GM12878 (cell line): ENCODE data around the gene TUBB1. TPM values are rescaled to one million over a fixed set of nuclear protein-coding genes. Genes with fewer than 3 reads are reported as not detected.

Experiments used
- ATAC-seq: fragments of 200-7000 bp; cut with Tn5 transposase; 3 replicates; pipeline ENCODE4 v1.9.1; 2020; ENCODE audit warnings: mild to moderate bottlenecking, moderate library complexity
- BruUV-seq: library from RNA; stranded (reverse); fragments of 400-500 nt; replicated peaks from 2 replicates; lab custom pipeline; 2021; lab: Mats Ljungman, UMichigan
- CTCF ChIA-PET: fragments of 300-600 bp; sonication (Branson Sonifier 250); formaldehyde crosslinking; extraction: SDS; loops from one replicate; lab custom pipeline; 2021; ENCODE audit warnings: inconsistent platforms; lab: Yijun Ruan, JAX
- POLR2A ChIA-PET: fragments of 350-600 bp; formaldehyde crosslinking; extraction: SDS; loops from one replicate; lab custom pipeline; 2021; ENCODE audit warnings: inconsistent platforms; lab: Charles Lee
- RAD21 ChIA-PET: fragments of 300-600 bp; sonication (Branson Sonifier 250); formaldehyde crosslinking; loops from one replicate; lab custom pipeline; 2023; ENCODE audit warnings: antibody characterized with exemption; ENCODE audit not compliant: unreplicated experiment; lab: Charles Lee
- SMC1A ChIA-PET: fragments of 300-600 bp; sonication (Branson Sonifier 250); formaldehyde crosslinking; loops from one replicate; lab custom pipeline; 2023; ENCODE audit not compliant: unreplicated experiment, uncharacterized antibody; lab: Charles Lee
- DNase-seq: peaks from one replicate; pipeline ENCODE4 v3.0.0-alpha.2; 2011; ENCODE audit warnings: low read depth, low spot score
- FAIRE-seq: peaks from 3 replicates; lab custom pipeline; 2011; peaks lifted over from hg19 to GRCh38; lab: Jason Lieb, UNC
- H2AFZ ChIP-seq: 2 replicates; pipeline ENCODE4 v1.6.0; 2011; ENCODE audit warnings: low read depth, low read length, control low read depth; ENCODE audit not compliant: control insufficient read depth
- H3K27ac ChIP-seq: 2 replicates; pipeline ENCODE4 v1.5.1; 2011; ENCODE audit warnings: control low read depth; ENCODE audit not compliant: control insufficient read depth, insufficient read depth
- H3K27me3 ChIP-seq, 2 experiments: replicated peaks in 1 of 2; 2 replicates each; pipeline versions ENCODE4 v1.6.0 to v1.6.1; 2011; ENCODE audit warnings: low read length in 1 of 2; ENCODE audit not compliant: control insufficient read depth in 2 of 2, insufficient read depth in 2 of 2
- H3K36me3 ChIP-seq, 2 experiments: 2 replicates each; pipeline ENCODE4 v1.5.1; 2011; ENCODE audit warnings: low read length in 1 of 2; ENCODE audit not compliant: control insufficient read depth in 2 of 2, insufficient read depth in 2 of 2
- H3K4me1 ChIP-seq: 2 replicates; pipeline ENCODE4 v1.6.1; 2011; ENCODE audit warnings: mild to moderate bottlenecking, low read length, moderate library complexity, mixed read lengths; ENCODE audit not compliant: control insufficient read depth, insufficient read depth
- H3K4me2 ChIP-seq: 2 replicates; pipeline ENCODE4 v1.6.0; 2011; ENCODE audit warnings: control low read depth; ENCODE audit not compliant: control insufficient read depth, insufficient read depth
- H3K4me3 ChIP-seq: fragments of 200-600 bp; sonication (generic); 2 replicates; pipeline ENCODE4 v1.5.1; 2016
- H3K79me2 ChIP-seq: 2 replicates; pipeline ENCODE4 v1.6.0; 2011; ENCODE audit warnings: low read length; ENCODE audit not compliant: control insufficient read depth, insufficient read depth
- H3K9ac ChIP-seq: 2 replicates; pipeline ENCODE4 v1.8.0; 2011; ENCODE audit warnings: low read length, control low read depth, mixed read lengths; ENCODE audit not compliant: control insufficient read depth, insufficient read depth
- H3K9me3 ChIP-seq: replicated peaks from 3 replicates; pipeline ENCODE4 v1.5.1; 2011; ENCODE audit warnings: mild to moderate bottlenecking, low read length; ENCODE audit not compliant: control insufficient read depth, insufficient read depth
- H4K20me1 ChIP-seq: 2 replicates; pipeline ENCODE4 v1.6.0; 2011; ENCODE audit not compliant: control insufficient read depth, insufficient read depth
- CHD4 ChIP-seq: fragments of 200-600 bp; sonication (generic); IDR thresholded peaks from 2 replicates; pipeline ENCODE4 v1.6.1; 2016; ENCODE audit warnings: mild to moderate bottlenecking
- FOXK2 ChIP-seq: fragments of 450-650 bp; IDR thresholded peaks from 2 replicates; pipeline ENCODE4 v1.6.1; 2017; ENCODE audit warnings: mild to moderate bottlenecking, moderate library complexity
- HSF1 ChIP-seq: fragments of 150-350 bp; IDR thresholded peaks from 2 replicates; pipeline ENCODE4 v1.6.1; 2014; ENCODE audit warnings: mild to moderate bottlenecking, low read depth, low read length
- IRF3 ChIP-seq: fragments of 450-650 bp; IDR thresholded peaks from 2 replicates; pipeline ENCODE4 v1.6.1; 2014; ENCODE audit warnings: mild to moderate bottlenecking
- IRF4 ChIP-seq: IDR thresholded peaks from 2 replicates; pipeline ENCODE4 v1.6.1; 2011; ENCODE audit warnings: low read depth, low read length
- MXI1 ChIP-seq: fragments of 150-350 bp; IDR thresholded peaks from 2 replicates; pipeline ENCODE4 v1.6.1; 2011; ENCODE audit warnings: low read depth, mild to moderate bottlenecking, inconsistent platforms, low read length, improper control_type of control experiment
- NFYB ChIP-seq: IDR thresholded peaks from 2 replicates; pipeline ENCODE4 v1.6.1; 2011; ENCODE audit warnings: low read depth, mild to moderate bottlenecking, low read length, improper control_type of control experiment, moderate library complexity; ENCODE audit not compliant: insufficient read depth
- RBBP5 ChIP-seq: fragments of 200-600 bp; sonication (generic); conservative IDR thresholded peaks from 2 replicates; pipeline ENCODE4 v1.6.1; 2016
- SMARCA5 ChIP-seq: fragments of 450-650 bp; IDR thresholded peaks from 2 replicates; pipeline ENCODE4 v1.6.1; 2017; ENCODE audit warnings: mild to moderate bottlenecking
- TBL1XR1 ChIP-seq: IDR thresholded peaks from 2 replicates; pipeline ENCODE4 v1.6.1; 2012; ENCODE audit warnings: low read depth, low read length, improper control_type of control experiment
- ZNF217 ChIP-seq: fragments of 450-650 bp; IDR thresholded peaks from 2 replicates; pipeline ENCODE4 v1.6.1; 2017; ENCODE audit warnings: antibody characterized with exemption, mild to moderate bottlenecking
- ZZZ3 ChIP-seq: IDR thresholded peaks from 2 replicates; pipeline ENCODE4 v1.6.1; 2011; ENCODE audit warnings: low read depth; ENCODE audit not compliant: control insufficient read depth, insufficient read length
- WGBS: methylation state at CpG from one replicate; pipeline ENCODE4 v1.1.6; 2016; ENCODE audit warnings: low lambda C conversion rate; ENCODE audit not compliant: insufficient replicate concordance, insufficient coverage; ENCODE audit errors: missing lambda C conversion rate; 5-methylcytosine and 5-hydroxymethylcytosine counted together
- in situ Hi-C: fragments of 300-500 bp; cut with MboI; formaldehyde crosslinking; loops from 9 replicates; pipeline ENCODE4 v1.14.3; 2018; ENCODE audit warnings: mixed read lengths
- intact Hi-C: fragments of 100-400 bp; cut with micrococcal nuclease; formaldehyde crosslinking; loops from one replicate; pipeline ENCODE4 v1.14.2; 2022; ENCODE audit not compliant: unreplicated experiment
- polyA plus RNA-seq, 11 experiments: library from polyadenylated mRNA; depleted of rRNA in 4 of 11; unstranded in 6 of 11; stranded (reverse) in 5 of 11; fragments of >200 nt; fragmentation: Nextera tagmentation in 4 of 11; fragmentation: Illumina TruSeq in 1 of 11; extraction: Ambion mirVana in 4 of 11; extraction: Trizol in 1 of 11; gene quantifications; 1 replicate in 1 of 11; 2 replicates in 10 of 11; pipeline versions ENCODE4 v1.2.1 to v1.2.3, GENCODE V29; 2011 to 2016; ENCODE audit warnings: inconsistent platforms in 2 of 11, missing spikeins in 2 of 11, low read depth in 1 of 11
- total RNA-seq, 4 experiments: library from RNA; depleted of rRNA in 3 of 4; stranded (reverse); fragments of >200 nt in 3 of 4; fragmentation: Illumina TruSeq in 1 of 4; extraction: Trizol in 1 of 4; gene quantifications; 2 replicates each; pipeline versions ENCODE4 v1.2.1 to v1.2.3, GENCODE V29; 2013 to 2021

TUBB1 gene
- total and polyA plus RNA-seq, 10 of the 15 experiments (the other 5 are each of a cell fraction or from before 2014, with no cell fraction given), result 0.02 to 0.20 (median 0.06) TPM; not detected in 3

GRCh38 chr20:59033616-59034165 is 14.5 kb downstream of the TUBB1 start:
- 96% methylated on average over 2 of the region's 2 CpGs for WGBS
- CTCF ChIA-PET, result interaction anchor here (0.9 to 1.2 kb wide), 2 partner anchors 9 to 164 kb away, joined by 3 read pairs; partner anchors contain the start of gene PRELID3B
- no TSS peak for BruUV-seq
- no peak overlapping the region for H3K4me2 ChIP-seq
- DNase-seq (no peak), FAIRE-seq (no peak), ATAC-seq (no peak)
- H4K20me1 ChIP-seq, result no peaks in the 10 kb centered on the region
- no peak overlapping the region for H3K27ac ChIP-seq
- intact Hi-C loops, result loop anchor here (2.0 to 10.0 kb wide), 4 partner anchors 49 to 379 kb away; partner anchors contain the start of genes NELFCD and STX16
- peaks cover 10 to 25% of the 10 kb centered on the region in 2 experiments for H3K36me3 ChIP-seq
- H3K79me2 ChIP-seq, result peaks cover 60% of the 10 kb centered on the region
- no peaks in the 10 kb centered on the region for H3K9me3 ChIP-seq
- no peak overlapping the region for H2AFZ ChIP-seq
- H3K4me1 ChIP-seq, result no peaks in the 10 kb centered on the region; the same call in 1 of the 2 replicates
- RAD21 ChIA-PET, result interaction anchor here (1.7 to 2.5 kb wide), 3 partner anchors 16 to 55 kb away, joined by 4 to 11 read pairs (median 10); no protein-coding TSS in a partner anchor
- in situ Hi-C loops, result no loop called here
- TF ChIP-seq MXI1 (no peak), CHD4 (no peak), ZNF217 (no peak), IRF3 (no peak)
- H3K27me3 ChIP-seq, result no peaks in the 10 kb centered on the region
- H3K9ac ChIP-seq, result no peak overlapping the region
- POLR2A ChIA-PET, result interaction anchor here (1.2 to 6.0 kb wide), 3 partner anchors 9 to 130 kb away, joined by 3 to 40 read pairs (median 6); partner anchors contain the start of gene PRELID3B
- H3K4me3 ChIP-seq, result no peak overlapping the region
- SMC1A ChIA-PET, result interaction anchor here (0.8 to 1.5 kb wide), 3 partner anchors 8 to 149 kb away, joined by 3 to 8 read pairs (median 5); no protein-coding TSS in a partner anchor

- DNase-seq (no peak), FAIRE-seq (no peak), ATAC-seq (no peak)
- no peaks in the 10 kb centered on the region for H3K27me3 ChIP-seq
- no peak overlapping the region for H3K4me3 ChIP-seq
- H3K36me3 ChIP-seq, result peaks cover 9 to 28% of the 10 kb centered on the region in 2 experiments
- RAD21 ChIA-PET, result no interaction called here
- H3K79me2 ChIP-seq, result peaks cover 60% of the 10 kb centered on the region
- H2AFZ ChIP-seq, result no peak overlapping the region
- CTCF ChIA-PET, result no interaction called here
- no TSS peak for BruUV-seq
- POLR2A ChIA-PET, result no interaction called here
- H4K20me1 ChIP-seq, result no peaks in the 10 kb centered on the region; the same call in 1 of the 2 replicates
- no peak overlapping the region for H3K27ac ChIP-seq
- H3K4me2 ChIP-seq, result no peak overlapping the region
- no peaks in the 10 kb centered on the region for H3K4me1 ChIP-seq
- in situ Hi-C loops (no loop called here), intact Hi-C loops (loop anchor here (10.0 kb wide), 2 partner anchors 51 to 381 kb away; partner anchors contain the start of genes NELFCD and STX16)
- 93% methylated on average over 3 of the region's 3 CpGs for WGBS
- no peak overlapping the region for H3K9ac ChIP-seq
- H3K9me3 ChIP-seq, result no peaks in the 10 kb centered on the region
- SMC1A ChIA-PET, result interaction anchor here (0.6 kb wide), 1 partner anchor 115 kb away, joined by 3 read pairs; no protein-coding TSS in a partner anchor
- TF ChIP-seq ZZZ3, result no peak
- no peak for TF ChIP-seq IRF4
- no peak for TF ChIP-seq FOXK2
- no peak for TF ChIP-seq HSF1
- TF ChIP-seq TBL1XR1, result no peak
- no peak for TF ChIP-seq SMARCA5
- TF ChIP-seq NFYB, result no peak
- no peak for TF ChIP-seq RBBP5
Observed at GRCh38 chr20:59035381-59035780, 16.2 kb downstream of the TUBB1 start.
